Coronary artery (tissue), 2 donors: Measurements from ENCODE around the gene PPP1R15B.
A peak's percentile ranks its signal among the peaks of the same experiment; 100 is the strongest.

ENCODE experiments used
- DNase-seq: peaks from one replicate; pipeline ENCODE4 v3.0.0-alpha.2; 2017; ENCODE audit warnings: low spot score
- H3K27ac ChIP-seq, 2 donors: fragments of 200-600 bp; sonication (generic); one replicate each; pipeline ENCODE4 v1.5.1; 2016 to 2019
- H3K4me3 ChIP-seq: fragments of 200-600 bp; sonication (generic); 2 replicates; pipeline ENCODE4 v1.5.1; 2016; ENCODE audit warnings: mild to moderate bottlenecking, moderate library complexity
- TF ChIP-seq, protein P1 (sequence below): fragments of 200-600 bp; sonication (generic); IDR thresholded peaks from one replicate; pipeline ENCODE4 v1.5.1; 2019; ENCODE audit warnings: antibody characterized with exemption

Gene PPP1R15B

DNA sequence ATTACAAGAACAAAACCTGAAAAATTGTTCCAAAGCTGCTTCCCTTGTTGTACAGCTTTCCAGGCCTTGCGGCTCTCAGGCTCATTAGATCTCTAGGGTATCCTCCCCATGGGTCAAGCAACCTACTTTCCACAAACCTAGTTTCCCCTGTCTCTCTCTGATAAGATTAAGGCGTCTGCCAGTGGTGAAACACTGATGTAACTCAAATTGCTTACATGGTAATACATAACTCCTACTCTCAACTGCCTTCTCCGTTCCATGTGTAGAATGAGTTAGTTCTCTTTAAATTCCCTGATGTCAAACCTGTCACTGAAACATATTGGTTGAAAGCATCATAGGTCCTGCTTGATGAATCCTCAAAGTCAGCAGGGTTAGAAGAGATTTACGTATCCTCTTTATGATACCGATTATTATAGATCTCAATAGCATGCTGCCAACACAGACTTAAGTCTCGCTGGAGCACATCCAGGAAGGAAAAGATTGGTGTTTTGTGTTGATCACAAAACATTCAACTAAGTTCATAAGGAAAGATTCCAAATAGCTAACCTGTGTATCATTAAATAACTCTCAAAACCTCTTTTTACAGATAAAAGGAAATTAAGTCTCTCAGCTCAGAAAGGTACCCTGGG is 10.6 kb downstream of the PPP1R15B start:
- TF ChIP-seq, protein P1, sequence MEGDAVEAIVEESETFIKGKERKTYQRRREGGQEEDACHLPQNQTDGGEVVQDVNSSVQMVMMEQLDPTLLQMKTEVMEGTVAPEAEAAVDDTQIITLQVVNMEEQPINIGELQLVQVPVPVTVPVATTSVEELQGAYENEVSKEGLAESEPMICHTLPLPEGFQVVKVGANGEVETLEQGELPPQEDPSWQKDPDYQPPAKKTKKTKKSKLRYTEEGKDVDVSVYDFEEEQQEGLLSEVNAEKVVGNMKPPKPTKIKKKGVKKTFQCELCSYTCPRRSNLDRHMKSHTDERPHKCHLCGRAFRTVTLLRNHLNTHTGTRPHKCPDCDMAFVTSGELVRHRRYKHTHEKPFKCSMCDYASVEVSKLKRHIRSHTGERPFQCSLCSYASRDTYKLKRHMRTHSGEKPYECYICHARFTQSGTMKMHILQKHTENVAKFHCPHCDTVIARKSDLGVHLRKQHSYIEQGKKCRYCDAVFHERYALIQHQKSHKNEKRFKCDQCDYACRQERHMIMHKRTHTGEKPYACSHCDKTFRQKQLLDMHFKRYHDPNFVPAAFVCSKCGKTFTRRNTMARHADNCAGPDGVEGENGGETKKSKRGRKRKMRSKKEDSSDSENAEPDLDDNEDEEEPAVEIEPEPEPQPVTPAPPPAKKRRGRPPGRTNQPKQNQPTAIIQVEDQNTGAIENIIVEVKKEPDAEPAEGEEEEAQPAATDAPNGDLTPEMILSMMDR: no peak
- DNase-seq: no peak
- H3K4me3 ChIP-seq: no peak overlapping the region
- no peak overlapping the region for H3K27ac ChIP-seq

- no peak for DNase-seq
- H3K27ac ChIP-seq: no peak overlapping the region
- H3K4me3 ChIP-seq: no peak overlapping the region
- TF ChIP-seq, protein P1: peak; percentile 57
These were observed 13.2 kb downstream of the PPP1R15B start for GRCh38 chr1:204398197-204399125.

DNA sequence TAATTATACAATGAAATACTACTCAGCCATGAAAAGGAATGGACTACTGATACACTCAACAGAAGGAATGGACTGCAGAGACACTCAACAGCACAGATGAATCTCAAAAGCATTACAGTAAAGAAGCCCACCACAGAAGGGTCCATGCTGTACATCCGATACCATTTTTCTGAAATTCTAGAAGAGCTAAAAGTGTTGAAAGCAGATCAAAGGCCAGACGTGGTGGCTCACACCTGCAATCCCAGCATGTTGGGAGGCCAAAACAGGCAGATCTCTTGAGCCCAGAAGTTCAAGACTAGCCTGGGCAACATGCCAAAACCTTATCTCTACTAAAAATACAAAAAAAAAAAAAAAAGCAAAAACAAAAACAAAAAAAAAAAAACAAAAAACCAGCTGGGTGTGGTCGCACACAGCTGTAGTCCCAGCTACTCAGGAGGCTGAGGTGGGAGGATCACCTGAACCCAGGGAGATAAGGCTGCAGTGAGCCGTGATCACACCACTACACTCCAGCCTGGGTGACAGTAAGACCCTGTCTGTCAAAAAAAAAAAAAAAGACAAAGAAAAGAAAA is 15.5 kb downstream of the PPP1R15B start:
- no peak overlapping the region for H3K27ac ChIP-seq
- TF ChIP-seq, protein P1: no peak
- DNase-seq: no peak
- H3K4me3 ChIP-seq: no peak overlapping the region

- no peak for DNase-seq
- Histone ChIP-seq H3K4me3 (no peak overlapping the region), H3K27ac (no peak overlapping the region)
- TF ChIP-seq, protein P1: no peak
These were observed 20.0 kb downstream of the PPP1R15B start for GRCh38 chr1:204391629-204392028.

- H3K4me3 ChIP-seq: no peak overlapping the region
These were observed 20.7 kb downstream of the PPP1R15B start for GRCh38 chr1:204390751-204391466.

DNA sequence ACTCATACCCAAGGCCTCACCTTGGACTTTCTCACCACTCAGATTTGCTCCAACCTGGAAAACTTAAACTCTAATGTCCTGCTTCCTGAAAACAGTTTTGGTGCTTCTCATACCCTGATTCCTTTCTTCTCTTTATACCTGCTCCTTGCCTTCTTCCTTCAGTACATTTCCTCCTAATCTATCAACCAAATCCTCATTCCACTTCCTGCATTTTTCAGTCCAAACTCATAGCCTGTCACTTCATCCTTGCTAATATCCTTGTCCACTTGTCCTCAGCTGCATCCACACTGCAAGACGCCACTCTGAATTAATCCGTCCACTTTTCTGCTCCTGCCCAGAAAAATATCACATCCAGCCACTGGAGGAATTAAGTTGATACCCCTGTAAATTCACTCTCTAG is 25.9 kb downstream of the PPP1R15B start:
- no peak for DNase-seq
- Histone ChIP-seq H3K4me3 (no peak overlapping the region), H3K27ac (no peak overlapping the region)
- TF ChIP-seq, protein P1: no peak

More at GRCh38 chr1:204390751-204391466, 20.7 kb downstream of the PPP1R15B start:
- no peak for DNase-seq
- TF ChIP-seq, protein P1: no peak
- no peak overlapping the region for H3K27ac ChIP-seq
